SK-N-SH treated with all-trans-retinoic acid at 6 μM for 48 hours (cell line): Measurements from ENCODE around the gene CHKA.

ENCODE experiments used
- ARNTL ChIP-seq: fragments of 450-650 bp; formaldehyde crosslinking; IDR thresholded peaks from 2 replicates; pipeline ENCODE4 v1.5.0; 2020; ENCODE audit warnings: low read depth, mild to moderate bottlenecking, moderate library complexity, borderline replicate concordance
- CSDC2 ChIP-seq: fragments of 250-450 bp; sonication (Bioruptor Pico); IDR thresholded peaks from 2 replicates; pipeline ENCODE4 v1.5.0; 2020; ENCODE audit warnings: mild to moderate bottlenecking, moderate library complexity
- POU6F1 ChIP-seq: fragments of 250-450 bp; sonication (Bioruptor Pico); IDR thresholded peaks from 2 replicates; pipeline ENCODE4 v1.8.0; 2021; ENCODE audit warnings: low read depth, mild to moderate bottlenecking, moderate library complexity, borderline replicate concordance
- RARB ChIP-seq: fragments of 250-450 bp; sonication (Bioruptor Pico); IDR thresholded peaks from 2 replicates; pipeline ENCODE4 v1.8.0; 2021; ENCODE audit warnings: mild to moderate bottlenecking, moderate library complexity
- ZC3H10 ChIP-seq: fragments of 250-450 bp; sonication (Bioruptor Pico); IDR thresholded peaks from 2 replicates; pipeline ENCODE4 v1.5.1; 2021; ENCODE audit warnings: mild to moderate bottlenecking, moderate library complexity
- ZFP3 ChIP-seq: fragments of 250-450 bp; sonication (Bioruptor Pico); IDR thresholded peaks from 2 replicates; pipeline ENCODE4 v1.5.0; 2020; ENCODE audit warnings: mild to moderate bottlenecking, moderate library complexity
- ZFP30 ChIP-seq: fragments of 450-650 bp; formaldehyde crosslinking; IDR thresholded peaks from 2 replicates; pipeline ENCODE4 v1.5.0; 2022; ENCODE audit warnings: mild to moderate bottlenecking, moderate library complexity
- ZNF565 ChIP-seq: fragments of 450-650 bp; formaldehyde crosslinking; conservative IDR thresholded peaks from 2 replicates; pipeline ENCODE4 v1.5.0; 2020; ENCODE audit warnings: low read depth, mild to moderate bottlenecking, moderate library complexity
- ZNF70 ChIP-seq: fragments of 450-650 bp; formaldehyde crosslinking; IDR thresholded peaks from 2 replicates; pipeline ENCODE4 v1.5.0; 2020; ENCODE audit warnings: mild to moderate bottlenecking, moderate library complexity
- ZNF8 ChIP-seq: fragments of 450-650 bp; formaldehyde crosslinking; IDR thresholded peaks from 2 replicates; pipeline ENCODE4 v1.5.0; 2020; ENCODE audit warnings: mild to moderate bottlenecking, moderate library complexity
- TF ChIP-seq, protein P1 (sequence below): fragments of 250-450 bp; sonication (Bioruptor Pico); IDR thresholded peaks from 2 replicates; pipeline ENCODE4 v1.8.0; 2020; ENCODE audit warnings: mild to moderate bottlenecking, moderate library complexity, borderline replicate concordance
- TF ChIP-seq, protein P2 (sequence below): fragments of 250-450 bp; sonication (Bioruptor Pico); IDR thresholded peaks from 2 replicates; pipeline ENCODE4 v1.5.1; 2021; ENCODE audit warnings: mild to moderate bottlenecking, moderate library complexity
- TF ChIP-seq, protein P3 (sequence below): fragments of 250-450 bp; sonication (Bioruptor Pico); IDR thresholded peaks from 2 replicates; pipeline ENCODE4 v1.5.1; 2020; ENCODE audit warnings: low read depth, mild to moderate bottlenecking, moderate library complexity

GRCh38 chr11:68083517-68083916 is 37.7 kb downstream of the CHKA start:
- TF ChIP-seq ZNF70 (no peak), ZFP3 (CRISPR knock-in tag) (no peak), ZNF565 (CRISPR knock-in tag) (no peak), CSDC2 (no peak), ZFP30 (no peak), RARB (CRISPR knock-in tag) (no peak), POU6F1 (no peak), ZNF8 (CRISPR knock-in tag) (no peak), ARNTL (no peak), ZC3H10 (CRISPR knock-in tag) (no peak)
- TF ChIP-seq, protein P1, sequence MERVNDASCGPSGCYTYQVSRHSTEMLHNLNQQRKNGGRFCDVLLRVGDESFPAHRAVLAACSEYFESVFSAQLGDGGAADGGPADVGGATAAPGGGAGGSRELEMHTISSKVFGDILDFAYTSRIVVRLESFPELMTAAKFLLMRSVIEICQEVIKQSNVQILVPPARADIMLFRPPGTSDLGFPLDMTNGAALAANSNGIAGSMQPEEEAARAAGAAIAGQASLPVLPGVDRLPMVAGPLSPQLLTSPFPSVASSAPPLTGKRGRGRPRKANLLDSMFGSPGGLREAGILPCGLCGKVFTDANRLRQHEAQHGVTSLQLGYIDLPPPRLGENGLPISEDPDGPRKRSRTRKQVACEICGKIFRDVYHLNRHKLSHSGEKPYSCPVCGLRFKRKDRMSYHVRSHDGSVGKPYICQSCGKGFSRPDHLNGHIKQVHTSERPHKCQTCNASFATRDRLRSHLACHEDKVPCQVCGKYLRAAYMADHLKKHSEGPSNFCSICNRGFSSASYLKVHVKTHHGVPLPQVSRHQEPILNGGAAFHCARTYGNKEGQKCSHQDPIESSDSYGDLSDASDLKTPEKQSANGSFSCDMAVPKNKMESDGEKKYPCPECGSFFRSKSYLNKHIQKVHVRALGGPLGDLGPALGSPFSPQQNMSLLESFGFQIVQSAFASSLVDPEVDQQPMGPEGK: no peak
- TF ChIP-seq, protein P2, sequence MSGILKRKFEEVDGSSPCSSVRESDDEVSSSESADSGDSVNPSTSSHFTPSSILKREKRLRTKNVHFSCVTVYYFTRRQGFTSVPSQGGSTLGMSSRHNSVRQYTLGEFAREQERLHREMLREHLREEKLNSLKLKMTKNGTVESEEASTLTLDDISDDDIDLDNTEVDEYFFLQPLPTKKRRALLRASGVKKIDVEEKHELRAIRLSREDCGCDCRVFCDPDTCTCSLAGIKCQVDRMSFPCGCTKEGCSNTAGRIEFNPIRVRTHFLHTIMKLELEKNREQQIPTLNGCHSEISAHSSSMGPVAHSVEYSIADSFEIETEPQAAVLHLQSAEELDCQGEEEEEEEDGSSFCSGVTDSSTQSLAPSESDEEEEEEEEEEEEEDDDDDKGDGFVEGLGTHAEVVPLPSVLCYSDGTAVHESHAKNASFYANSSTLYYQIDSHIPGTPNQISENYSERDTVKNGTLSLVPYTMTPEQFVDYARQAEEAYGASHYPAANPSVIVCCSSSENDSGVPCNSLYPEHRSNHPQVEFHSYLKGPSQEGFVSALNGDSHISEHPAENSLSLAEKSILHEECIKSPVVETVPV (CRISPR knock-in tag): no peak
- TF ChIP-seq, protein P3, sequence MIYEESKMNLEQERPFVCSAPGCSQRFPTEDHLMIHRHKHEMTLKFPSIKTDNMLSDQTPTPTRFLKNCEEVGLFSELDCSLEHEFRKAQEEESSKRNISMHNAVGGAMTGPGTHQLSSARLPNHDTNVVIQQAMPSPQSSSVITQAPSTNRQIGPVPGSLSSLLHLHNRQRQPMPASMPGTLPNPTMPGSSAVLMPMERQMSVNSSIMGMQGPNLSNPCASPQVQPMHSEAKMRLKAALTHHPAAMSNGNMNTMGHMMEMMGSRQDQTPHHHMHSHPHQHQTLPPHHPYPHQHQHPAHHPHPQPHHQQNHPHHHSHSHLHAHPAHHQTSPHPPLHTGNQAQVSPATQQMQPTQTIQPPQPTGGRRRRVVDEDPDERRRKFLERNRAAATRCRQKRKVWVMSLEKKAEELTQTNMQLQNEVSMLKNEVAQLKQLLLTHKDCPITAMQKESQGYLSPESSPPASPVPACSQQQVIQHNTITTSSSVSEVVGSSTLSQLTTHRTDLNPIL (CRISPR knock-in tag): no peak
